ENCODE results near the gene ANKRD36C.
"Not testable (repeated sequence)": the region's sequence is repeated elsewhere in the genome, so short reads cannot be mapped to it uniquely, and the experiment has no call there.

- TF ChIP-seq, protein P1, sequence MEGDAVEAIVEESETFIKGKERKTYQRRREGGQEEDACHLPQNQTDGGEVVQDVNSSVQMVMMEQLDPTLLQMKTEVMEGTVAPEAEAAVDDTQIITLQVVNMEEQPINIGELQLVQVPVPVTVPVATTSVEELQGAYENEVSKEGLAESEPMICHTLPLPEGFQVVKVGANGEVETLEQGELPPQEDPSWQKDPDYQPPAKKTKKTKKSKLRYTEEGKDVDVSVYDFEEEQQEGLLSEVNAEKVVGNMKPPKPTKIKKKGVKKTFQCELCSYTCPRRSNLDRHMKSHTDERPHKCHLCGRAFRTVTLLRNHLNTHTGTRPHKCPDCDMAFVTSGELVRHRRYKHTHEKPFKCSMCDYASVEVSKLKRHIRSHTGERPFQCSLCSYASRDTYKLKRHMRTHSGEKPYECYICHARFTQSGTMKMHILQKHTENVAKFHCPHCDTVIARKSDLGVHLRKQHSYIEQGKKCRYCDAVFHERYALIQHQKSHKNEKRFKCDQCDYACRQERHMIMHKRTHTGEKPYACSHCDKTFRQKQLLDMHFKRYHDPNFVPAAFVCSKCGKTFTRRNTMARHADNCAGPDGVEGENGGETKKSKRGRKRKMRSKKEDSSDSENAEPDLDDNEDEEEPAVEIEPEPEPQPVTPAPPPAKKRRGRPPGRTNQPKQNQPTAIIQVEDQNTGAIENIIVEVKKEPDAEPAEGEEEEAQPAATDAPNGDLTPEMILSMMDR (IDR thresholded peaks at IDR 0.05; ENCODE audit: low read depth, low read length): not testable (repeated sequence)
- not testable (repeated sequence) for TF ChIP-seq POLR2A (IDR thresholded peaks at IDR 0.05; ENCODE audit: extremely low read depth, insufficient read length)
Measured at GRCh38 chr2:95813311-95813710, 178.3 kb downstream of the ANKRD36C start.

Measured in NB4 (cell line).